NCI-H146 treated with DMSO at 0.1 percent for 48 hours (cell line): ENCODE results near the gene ODF4.

ENCODE experiments used
- DNase-seq: peaks from one replicate; lab custom pipeline; 2025; ENCODE audit not compliant: unreplicated experiment; lab: John Stamatoyannopoulos, UW

ODF4 gene, protein sequence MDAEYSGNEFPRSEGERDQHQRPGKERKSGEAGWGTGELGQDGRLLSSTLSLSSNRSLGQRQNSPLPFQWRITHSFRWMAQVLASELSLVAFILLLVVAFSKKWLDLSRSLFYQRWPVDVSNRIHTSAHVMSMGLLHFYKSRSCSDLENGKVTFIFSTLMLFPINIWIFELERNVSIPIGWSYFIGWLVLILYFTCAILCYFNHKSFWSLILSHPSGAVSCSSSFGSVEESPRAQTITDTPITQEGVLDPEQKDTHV

DNA sequence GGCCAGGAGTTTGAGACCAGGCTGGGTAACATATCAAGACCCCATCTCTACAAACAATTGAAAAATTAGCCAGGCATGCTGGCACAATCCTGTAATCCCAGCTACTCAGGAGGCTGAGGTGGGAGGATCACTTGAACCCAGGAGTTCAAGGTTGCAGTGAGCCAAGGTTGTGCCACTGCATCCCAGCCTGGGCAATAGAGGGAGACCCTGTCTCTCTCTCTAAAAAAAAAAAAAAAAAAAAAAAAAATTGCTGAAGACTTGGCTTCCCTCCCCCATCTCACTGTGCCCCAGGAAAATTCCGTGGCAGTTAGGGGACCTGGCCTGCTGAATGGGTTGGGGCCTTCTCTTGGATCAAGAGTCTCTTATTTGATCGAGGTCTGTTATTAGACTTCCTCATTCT, at the start of gene ODF4:
Gene ODF4 (plus strand): TSS at position 301 of the 400 bp plus-strand sequence. CDS start 212 bp downstream, outside the sequence.
- no peak for DNase-seq

DNA sequence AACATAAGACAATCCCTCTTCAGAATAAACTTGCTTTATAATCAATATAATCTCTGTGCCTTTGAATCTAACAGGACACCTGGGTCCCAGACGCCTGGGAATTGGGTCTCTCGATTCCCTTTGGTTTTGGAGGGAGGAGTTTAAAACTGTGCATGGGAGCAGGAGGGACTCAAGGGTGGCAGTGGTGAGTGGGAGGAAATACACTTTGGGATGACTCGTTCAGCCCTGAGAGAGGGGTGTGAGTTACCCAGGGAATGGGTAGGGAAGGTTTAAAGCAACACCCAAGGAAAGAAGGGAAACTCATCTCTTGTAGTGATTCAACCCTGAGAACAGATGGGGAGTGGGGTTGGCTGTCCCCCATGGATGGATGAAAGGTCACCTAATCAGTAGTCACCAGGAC, 49.6 kb upstream of the ODF4 start:
- DNase-seq, result no peak

DNA sequence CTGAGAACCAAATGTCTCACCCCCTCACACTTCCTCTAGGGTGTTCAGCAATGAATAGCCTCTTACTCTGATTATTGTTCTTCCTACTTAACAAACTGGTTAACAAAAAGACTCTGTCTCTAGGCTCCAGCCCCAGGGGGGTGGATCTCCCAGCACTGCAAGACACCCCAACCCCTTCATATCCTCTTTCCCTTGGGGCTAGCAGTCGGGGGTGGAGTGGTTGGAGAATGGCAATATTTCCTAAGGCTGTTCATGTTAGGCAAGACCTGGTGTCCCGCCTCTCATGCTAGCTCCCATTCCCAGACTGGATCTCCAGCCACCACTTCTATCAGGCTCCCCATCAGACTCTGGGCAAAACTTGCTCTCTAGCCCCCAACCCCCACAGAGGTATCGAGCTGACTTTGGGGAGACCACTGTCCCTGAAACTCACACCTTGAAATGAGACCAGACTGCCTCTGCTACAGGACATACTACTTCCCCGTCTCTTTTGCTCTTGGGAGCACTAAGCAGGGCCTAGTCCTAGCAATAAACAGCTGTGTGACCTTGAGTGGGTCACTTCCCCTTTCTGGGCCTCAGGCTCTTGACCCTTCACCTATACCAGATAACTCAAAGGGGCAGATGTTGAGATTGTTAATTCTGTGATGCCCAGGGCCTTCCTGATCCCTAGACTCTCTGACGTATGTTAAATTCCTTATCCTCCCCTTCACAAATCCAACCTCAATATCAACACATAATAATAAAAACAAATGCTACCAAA, 46.8 kb upstream of the ODF4 start:
- no peak for DNase-seq

DNA sequence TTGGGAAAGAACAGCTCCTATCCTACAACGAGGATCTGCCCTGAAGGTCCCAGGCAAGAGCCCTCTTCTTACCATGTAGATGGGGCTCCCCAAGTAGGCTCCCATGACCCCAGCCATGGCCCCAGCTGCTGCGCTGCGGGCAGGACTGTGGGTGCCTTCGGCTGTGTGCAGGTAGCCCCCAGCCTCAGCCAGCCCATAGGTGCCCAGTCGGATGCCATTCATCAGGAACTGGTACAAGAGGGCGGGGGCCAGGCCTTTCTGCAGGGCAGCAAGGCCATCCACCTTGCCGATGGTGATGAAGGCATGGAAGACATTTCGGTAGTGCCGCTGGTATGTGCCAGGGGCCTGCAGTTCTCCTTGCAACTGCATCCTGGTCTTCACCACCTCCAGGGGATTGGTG, 45.3 kb upstream of the ODF4 start:
- DNase-seq, result no peak

DNA sequence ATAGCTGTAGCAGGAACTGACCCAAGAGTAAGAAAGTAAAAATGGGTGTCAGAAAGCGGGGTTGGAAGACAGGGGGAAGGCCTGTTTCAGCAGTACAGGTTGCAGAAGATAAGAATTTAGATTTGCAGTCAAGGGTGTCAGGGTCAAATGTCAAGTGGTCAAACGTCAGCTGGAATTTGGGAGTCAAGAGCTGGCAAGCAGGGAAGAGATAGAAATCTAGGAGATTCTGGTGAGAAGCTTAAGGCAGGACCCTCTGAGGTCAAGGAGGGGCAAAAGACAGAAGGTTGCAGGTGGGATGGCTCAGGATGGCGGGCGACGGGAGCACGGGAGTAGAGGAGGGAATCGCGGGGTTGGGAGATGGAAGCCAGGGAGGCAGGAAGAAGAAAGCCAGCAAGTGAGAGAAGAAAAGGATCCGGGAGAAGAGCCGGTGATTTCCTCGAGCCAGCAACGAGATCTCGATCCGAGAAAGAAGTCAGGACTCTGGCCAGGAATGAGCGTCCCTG, 44.8 kb upstream of the ODF4 start:
- DNase-seq, result no peak

DNA sequence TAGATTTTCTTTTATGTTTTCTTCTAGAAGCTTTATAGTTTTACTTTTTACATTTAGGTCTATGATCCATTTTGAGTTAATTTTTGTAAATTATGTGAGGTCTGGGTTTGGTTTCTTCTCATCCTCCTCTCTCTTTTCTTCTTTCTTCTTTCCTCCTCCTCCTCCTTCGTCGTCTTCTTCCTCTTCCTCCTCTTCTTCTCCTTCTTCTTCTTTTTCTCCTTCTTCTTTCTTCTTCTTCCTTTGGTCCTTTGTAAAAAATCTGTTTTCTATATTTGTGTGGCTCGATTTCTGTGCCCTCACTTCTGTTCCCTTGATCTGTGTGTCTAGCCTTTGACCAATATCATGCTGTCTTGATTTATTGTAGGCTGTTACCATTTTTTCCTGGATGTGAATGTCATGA, 39.4 kb upstream of the ODF4 start:
- no peak for DNase-seq

DNA sequence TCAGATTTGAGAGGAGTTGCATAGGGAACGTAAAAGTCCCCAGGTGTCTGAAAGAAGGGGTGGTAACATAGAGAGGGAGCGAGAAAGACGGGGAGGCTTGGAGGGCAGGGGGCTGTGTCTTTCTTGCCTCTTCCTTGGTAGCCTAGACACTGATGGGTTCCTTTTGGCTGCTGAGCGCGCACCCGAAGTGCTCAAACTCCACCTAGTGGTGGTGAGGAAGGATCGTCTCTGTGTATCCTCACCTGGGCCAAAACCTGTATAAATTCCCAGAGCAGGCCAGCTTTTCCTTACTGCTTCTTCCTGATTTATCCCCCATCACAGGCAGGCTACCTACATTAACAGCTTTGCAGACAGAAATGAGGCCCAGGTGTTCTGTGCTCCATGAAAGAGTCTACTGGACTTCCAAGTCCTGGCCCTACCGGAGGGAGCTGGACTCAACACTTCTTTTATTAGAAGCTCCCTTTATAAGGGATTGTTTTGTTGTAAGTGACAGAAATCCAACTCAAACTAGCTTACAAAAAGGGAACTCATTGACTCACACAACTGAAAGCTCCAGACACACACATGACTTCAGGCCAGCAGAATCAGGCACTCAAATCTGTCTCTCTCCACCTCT, 38.9 kb upstream of the ODF4 start:
- peak; percentile 70 for DNase-seq

DNA sequence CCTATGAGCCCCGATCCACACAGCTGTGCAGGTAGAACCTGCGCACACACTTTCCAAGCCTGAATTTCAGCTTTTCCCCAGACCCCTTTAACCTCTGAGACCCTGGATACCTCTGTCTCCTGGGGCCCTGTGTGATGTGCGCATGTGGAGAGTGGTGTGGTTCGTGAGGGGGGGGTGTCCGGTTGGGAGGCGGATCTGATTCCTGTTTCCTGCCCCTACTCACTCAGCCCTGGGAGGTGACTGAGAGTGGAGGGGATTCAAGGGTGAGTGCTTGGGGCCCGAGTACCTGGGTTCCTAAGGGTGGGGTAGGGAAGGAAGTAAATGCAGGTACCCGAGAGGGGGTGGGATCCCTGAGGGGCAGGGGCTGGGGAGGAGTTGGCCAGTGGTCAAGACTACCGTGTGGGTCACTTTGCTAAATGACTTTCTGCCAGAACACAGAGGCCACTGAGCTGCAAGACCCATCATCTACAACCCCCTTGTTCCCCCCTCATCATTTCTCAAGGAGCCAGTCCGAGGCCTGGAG, 29.0 kb upstream of the ODF4 start:
- no peak for DNase-seq

DNA sequence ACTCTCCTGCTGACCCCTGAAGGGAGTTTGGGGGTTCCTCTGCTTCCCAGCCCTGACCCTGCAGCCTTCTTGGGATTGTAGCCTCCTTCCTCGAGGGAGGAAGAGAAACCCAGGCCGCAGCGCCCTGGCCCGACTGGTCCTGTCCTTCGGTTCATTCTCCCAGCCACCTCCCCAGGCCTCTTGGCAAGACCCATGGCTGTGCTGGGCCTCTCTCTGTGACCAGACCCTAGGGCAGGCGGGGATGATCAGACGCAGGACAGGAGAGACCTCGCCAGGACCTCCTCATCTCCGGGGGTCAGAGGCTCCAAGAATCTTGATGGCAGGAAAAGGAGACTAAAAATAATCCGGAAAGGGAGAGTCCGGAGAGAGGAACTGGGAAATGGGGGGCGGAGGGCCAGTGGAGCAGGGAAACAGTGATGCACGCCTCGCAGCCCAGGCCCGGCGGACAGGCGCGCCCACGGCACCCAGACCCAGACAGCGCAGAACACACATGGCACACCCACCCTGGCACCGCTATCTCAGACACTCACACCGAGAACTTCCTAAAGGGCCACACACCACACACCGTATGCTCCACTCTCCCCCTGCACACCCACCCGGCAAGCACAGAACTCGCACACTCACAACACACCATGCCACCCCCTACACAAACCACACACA, 28.4 kb upstream of the ODF4 start:
- DNase-seq, result no peak

DNA sequence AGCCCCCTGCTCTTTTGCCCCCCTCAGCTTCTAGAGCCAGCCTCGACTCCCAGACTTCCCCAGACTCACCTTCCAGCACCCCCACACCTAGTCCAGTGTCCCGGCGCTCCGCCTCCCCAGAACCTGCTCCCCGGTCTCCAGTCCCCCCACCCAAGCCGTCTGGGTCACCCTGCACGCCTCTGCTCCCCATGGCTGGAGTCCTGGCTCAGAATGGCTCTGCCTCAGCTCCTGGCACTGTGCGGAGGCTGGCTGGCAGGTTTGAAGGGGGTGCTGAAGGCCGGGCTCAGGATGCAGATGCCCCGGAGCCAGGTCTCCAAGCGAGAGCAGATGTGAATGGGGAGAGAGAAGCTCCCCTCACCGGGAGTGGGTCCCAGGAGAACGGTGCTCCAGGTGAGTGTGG, 27.4 kb upstream of the ODF4 start:
- no peak for DNase-seq

DNA sequence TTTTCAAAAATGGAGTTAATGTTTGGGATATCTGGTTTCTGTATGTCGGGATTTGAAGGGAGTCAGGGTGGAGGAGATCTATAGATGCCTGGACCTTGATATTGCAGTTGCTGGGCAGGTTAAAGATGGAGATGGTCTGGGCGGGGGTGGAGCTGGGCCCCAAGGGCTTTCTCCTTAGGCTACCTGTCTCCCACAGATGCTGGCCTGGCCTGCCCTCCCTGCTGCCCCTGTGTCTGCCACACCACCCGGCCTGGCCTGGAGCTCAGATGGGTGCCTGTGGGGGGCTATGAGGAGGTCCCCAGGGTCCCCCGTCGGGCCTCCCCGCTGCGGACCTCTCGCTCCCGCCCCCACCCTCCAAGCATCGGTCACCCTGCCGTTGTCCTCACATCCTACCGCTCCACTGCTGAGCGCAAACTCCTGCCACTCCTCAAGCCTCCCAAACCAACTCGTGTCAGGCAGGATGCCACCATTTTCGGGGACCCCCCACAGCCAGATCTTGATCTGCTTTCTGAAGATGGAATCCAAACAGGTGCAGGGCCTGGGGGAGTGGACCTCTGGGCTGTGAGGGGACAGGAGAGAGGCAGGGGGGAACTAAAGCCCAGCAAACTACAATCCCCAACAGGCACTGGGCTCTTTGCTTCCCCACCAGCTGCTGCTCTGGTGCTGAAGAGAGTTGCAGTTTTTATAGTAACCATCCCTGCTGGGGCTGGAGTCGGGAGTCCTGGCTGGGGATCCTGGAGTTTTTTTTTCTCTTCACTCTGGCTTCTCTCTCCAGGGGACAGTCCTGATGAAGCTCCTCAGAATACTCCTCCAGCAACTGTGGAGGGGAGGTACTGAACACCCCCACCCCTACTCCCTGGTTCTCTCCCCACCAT, 26.7 kb upstream of the ODF4 start:
- no peak for DNase-seq

DNA sequence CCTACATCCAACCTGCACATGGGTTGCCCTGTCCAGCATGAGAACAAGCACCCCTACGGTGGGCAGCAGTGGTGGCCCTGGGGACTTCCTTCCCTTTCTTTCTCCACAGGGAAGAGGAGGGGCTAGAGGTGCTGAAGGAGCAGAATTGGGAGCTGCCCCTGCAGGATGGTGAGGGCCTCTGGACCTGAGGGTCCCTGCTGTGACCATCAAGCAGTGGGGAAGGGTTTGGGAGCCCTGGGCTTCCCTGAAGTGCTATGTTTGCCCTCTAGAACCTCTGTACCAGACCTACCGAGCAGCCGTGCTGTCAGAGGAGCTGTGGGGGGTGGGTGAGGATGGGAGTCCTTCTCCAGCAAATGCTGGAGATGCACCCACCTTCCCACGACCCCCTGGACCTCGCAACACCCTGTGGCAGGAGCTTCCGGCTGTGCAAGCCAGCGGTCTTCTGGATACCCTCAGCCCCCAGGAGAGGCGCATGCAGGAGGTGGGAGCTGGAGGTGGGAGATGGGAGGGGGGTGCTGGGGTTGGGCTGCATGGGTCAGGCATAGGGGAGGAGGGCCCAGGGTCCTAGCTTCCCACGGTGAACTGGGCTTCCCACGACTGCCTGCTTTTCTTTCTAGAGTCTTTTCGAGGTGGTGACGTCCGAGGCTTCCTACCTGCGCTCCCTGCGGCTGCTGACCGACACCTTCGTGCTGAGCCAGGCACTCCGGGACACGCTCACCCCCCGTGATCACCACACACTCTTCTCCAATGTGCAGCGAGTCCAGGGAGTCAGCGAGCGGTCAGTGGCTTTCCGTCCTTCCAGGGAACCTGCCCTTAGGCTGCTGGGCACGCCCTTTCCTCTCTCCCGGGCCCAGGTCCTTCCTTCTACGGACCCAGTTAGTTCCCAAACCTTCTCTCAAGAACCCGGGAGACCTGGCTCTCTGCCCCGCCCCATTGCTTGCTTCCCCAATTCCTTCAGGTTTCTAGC, 24.6 kb upstream of the ODF4 start:
- DNase-seq, result no peak

DNA sequence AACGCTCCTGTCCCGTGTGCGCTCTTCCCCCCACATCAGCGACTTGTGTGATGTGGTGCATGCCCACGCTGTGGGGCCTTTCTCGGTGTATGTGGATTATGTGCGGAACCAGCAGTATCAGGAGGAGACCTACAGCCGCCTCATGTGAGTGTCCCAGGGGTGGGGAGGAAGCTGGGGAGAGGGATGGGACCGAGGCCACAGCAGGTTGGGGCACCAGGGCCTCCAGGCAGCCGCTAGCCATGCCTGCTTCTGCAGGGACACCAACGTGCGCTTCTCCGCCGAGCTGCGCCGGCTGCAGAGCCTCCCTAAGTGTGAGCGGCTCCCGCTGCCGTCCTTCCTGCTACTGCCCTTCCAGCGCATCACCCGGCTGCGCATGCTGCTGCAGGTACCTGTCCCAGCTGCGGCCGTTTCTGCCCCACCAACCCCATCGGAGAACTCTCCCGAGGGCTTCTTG, 23.8 kb upstream of the ODF4 start:
- DNase-seq, result no peak

DNA sequence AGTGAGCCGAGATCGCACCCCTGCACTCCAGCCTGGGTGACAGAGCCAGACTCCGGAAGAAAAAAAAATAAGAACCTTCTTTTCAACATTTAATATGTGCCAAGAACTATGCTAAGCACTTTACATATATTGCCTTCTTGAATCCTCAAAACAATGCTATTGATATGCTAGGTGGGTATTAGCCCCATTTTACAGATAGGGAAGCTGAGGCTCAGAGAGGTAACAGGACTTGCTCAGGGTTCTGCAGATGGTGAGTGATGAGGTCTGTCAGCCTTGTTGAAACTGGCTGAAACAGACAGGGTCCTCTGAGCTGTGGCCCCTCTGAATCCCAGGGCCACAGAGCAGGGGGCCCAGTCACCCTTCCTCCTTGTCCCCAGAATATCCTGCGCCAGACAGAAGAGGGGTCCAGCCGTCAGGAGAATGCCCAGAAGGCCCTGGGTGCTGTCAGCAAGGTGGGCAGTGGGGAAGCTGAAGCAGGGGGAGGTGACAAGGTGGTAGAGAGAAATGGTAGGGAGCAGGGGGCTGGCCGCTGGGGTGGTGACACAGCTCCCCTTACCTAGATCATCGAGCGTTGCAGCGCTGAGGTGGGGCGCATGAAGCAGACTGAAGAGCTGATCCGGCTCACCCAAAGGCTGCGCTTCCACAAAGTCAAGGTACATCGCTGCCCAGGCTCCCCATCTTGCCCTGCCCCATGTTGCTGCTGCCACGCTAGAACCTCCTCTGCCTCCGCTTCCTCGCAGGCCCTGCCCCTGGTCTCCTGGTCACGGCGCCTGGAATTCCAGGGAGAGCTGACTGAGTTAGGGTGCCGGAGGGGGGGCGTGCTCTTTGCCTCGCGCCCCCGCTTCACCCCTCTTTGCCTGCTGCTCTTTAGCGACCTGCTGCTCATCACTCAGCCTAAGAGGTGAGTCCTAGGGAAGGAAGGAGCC, 21.4 kb upstream of the ODF4 start:
- no peak for DNase-seq

DNA sequence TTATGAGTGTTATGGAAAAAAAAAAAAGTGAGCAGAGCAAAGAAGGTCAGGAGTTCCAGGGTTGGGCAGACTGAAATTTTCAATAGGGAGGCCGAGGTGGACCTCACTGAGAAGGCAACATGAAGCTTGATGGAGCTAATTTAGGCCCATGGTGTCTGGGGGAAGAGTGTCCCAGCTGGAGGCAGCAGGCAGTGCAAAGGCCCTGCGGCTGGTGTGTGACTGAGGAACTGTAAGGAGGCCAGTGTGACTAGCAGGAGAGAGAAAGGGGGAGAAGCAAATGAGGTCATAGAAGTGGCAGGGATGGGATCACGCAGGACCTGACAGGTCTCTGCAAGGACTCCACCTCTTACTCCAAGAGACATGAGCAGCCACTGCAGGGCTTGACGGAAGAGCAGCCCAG, 19.4 kb upstream of the ODF4 start:
- DNase-seq, result no peak

DNA sequence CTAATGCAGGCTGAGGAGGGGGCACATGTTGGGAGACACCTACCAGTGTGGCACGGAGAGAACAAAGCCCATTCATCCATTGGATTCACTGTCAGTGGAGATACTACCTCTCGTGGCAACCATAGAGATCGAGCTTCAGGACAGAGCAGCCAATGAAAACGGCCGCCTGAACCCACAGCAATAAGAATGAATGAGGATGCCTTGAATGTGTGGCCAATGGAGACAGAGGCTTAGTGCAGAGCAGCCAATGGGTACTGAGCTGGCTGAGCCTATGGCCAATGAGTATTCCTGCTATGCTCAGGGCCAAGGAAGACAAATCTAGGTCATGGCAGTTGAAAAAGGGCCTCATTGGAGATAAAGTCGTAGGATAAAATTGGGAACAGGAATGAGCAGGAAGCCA, 18.6 kb upstream of the ODF4 start:
- DNase-seq, result no peak

DNA sequence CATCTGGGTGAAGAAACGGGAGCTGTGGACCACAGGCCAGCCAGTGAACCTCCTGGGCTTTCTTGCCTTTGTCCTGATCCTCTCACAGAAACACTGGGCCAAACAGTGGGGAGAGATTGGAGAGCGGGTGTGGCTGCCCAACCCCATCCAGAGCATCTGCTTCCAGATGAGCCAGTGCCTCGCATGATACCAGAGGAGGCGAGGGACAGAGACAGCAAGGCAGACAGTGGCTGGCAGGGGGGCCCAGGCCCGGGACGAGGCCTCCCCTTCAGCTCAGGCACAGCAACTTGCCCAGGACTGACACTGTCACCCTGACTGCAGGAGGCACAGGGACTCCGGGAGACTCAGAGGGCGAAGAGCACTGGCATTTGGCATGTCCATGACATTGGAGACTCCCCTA, 17.6 kb upstream of the ODF4 start:
- DNase-seq, result no peak

DNA sequence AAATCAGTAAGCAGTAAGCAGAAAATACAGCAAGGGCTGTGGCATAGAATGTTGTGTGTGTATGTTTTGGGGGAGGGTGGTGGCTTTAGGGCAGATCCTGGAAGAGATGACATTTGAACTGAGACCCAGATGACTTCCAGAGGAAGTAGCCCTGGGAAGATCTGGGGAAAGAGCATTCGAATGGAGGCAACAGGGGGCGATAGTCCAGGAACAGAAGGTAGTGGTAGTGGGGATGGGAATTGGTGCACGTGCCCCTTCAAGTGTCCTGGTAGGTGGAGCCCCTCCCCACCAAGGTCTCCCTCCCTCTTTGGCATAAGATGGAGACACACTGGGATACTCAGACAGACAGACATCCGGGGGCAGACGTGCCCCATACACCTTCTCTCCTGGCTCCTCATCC, 15.5 kb upstream of the ODF4 start:
- DNase-seq, result no peak
